Astrocyte (in vitro differentiated cells and primary cell): Measurements from ENCODE around the gene PPM1L. TPM values are rescaled to one million over a fixed set of nuclear protein-coding genes. Genes with fewer than 3 reads are reported as not detected.

Experiments
- DNase-seq: peaks from one replicate; pipeline ENCODE4 v3.0.0-alpha.2; 2010; ENCODE audit warnings: low read depth
- FAIRE-seq: peaks from 2 replicates; lab custom pipeline; 2011; peaks lifted over from hg19 to GRCh38; lab: Jason Lieb, UNC
- H2AFZ ChIP-seq: 2 replicates; pipeline ENCODE4 v1.6.0; 2012; ENCODE audit warnings: low read depth, low read length, inconsistent platforms
- H3K27ac ChIP-seq: 2 replicates; pipeline ENCODE4 v1.5.1; 2011; ENCODE audit warnings: low read depth, low read length, inconsistent platforms
- H3K27me3 ChIP-seq: 2 replicates; pipeline ENCODE4 v1.6.0; 2011; ENCODE audit warnings: low read length, inconsistent platforms; ENCODE audit not compliant: insufficient read depth
- H3K36me3 ChIP-seq: 2 replicates; pipeline ENCODE4 v1.5.1; 2011; ENCODE audit warnings: low read length, inconsistent platforms; ENCODE audit not compliant: insufficient read depth
- H3K4me1 ChIP-seq: 2 replicates; pipeline ENCODE4 v1.5.1; 2011; ENCODE audit warnings: low read length, inconsistent platforms; ENCODE audit not compliant: insufficient read depth
- H3K4me2 ChIP-seq: 2 replicates; pipeline ENCODE4 v1.6.0; 2012; ENCODE audit warnings: low read length, inconsistent platforms
- H3K4me3 ChIP-seq: 2 replicates; pipeline ENCODE4 v1.5.1; 2011; ENCODE audit warnings: low read depth, mild to moderate bottlenecking, low read length, inconsistent platforms; ENCODE audit not compliant: insufficient read depth
- H3K79me2 ChIP-seq: 2 replicates; pipeline ENCODE4 v1.6.0; 2012; ENCODE audit warnings: mild to moderate bottlenecking, low read length, inconsistent platforms; ENCODE audit not compliant: insufficient read depth
- H3K9ac ChIP-seq: 2 replicates; pipeline ENCODE4 v1.6.0; 2012; ENCODE audit warnings: mild to moderate bottlenecking, low read length, inconsistent platforms
- H3K9me3 ChIP-seq: 2 replicates; pipeline ENCODE4 v1.5.1; 2012; ENCODE audit warnings: low read depth, mild to moderate bottlenecking, low read length, inconsistent platforms; ENCODE audit not compliant: insufficient read depth
- H4K20me1 ChIP-seq: 2 replicates; pipeline ENCODE4 v1.6.0; 2012; ENCODE audit warnings: low read length, inconsistent platforms; ENCODE audit not compliant: insufficient read depth
- H3K27ac Mint-ChIP-seq: one replicate; pipeline ENCODE4 v1.8.0; 2021; ENCODE audit warnings: mild to moderate bottlenecking, mixed read lengths; ENCODE audit not compliant: unreplicated experiment
- H3K27me3 Mint-ChIP-seq: one replicate; pipeline ENCODE4 v1.8.0; 2021; ENCODE audit warnings: low read depth, mixed read lengths; ENCODE audit not compliant: unreplicated experiment
- H3K36me3 Mint-ChIP-seq: one replicate; pipeline ENCODE4 v1.8.0; 2021; ENCODE audit warnings: low read depth, mixed read lengths; ENCODE audit not compliant: unreplicated experiment
- H3K4me1 Mint-ChIP-seq: one replicate; pipeline ENCODE4 v1.8.0; 2021; ENCODE audit warnings: low read depth, mixed read lengths; ENCODE audit not compliant: unreplicated experiment
- H3K4me3 Mint-ChIP-seq: one replicate; pipeline ENCODE4 v1.8.0; 2021; ENCODE audit warnings: mild to moderate bottlenecking, moderate library complexity, mixed read lengths; ENCODE audit not compliant: unreplicated experiment
- H3K9me3 Mint-ChIP-seq: one replicate; pipeline ENCODE4 v1.8.0; 2021; ENCODE audit warnings: mild to moderate bottlenecking, mixed read lengths; ENCODE audit not compliant: unreplicated experiment
- CTCF ChIP-seq: IDR thresholded peaks from 2 replicates; pipeline ENCODE4 v1.5.1; 2011; ENCODE audit warnings: low read depth, mild to moderate bottlenecking, inconsistent platforms, low read length, moderate library complexity; ENCODE audit not compliant: insufficient read depth
- EZH2 ChIP-seq: IDR thresholded peaks from 2 replicates; pipeline ENCODE4 v1.6.1; 2012; ENCODE audit warnings: mild to moderate bottlenecking, low read length, inconsistent platforms; ENCODE audit not compliant: insufficient read depth
- total RNA-seq: library from RNA; stranded (reverse); gene quantifications from 2 replicates; pipeline ENCODE4 v1.2.1, GENCODE V29; 2021

Gene PPM1L
- total RNA-seq, 1 donor from 2014 or later: 6.3 TPM

DNA sequence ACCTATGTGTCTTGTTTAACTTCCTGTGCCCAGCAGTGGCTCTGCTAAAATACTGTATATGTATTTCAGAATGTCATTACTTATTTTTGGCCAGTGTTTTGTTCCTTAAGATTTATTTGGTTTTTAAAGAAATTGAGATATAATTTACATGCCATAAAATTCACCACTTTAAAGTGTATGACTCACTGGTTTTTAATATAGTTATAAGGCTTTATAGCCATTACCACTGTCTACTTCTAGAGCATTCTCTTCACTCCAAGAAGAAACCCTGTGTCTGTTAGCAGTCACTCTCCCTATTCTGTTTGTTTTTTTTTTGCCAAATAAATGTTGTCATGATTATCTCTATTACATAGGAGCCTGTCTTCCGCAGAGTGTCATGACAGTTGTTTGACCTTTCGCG lies 25.8 kb downstream of the PPM1L start:
- Mint-ChIP-seq H3K4me1 (no peaks in the 10 kb centered on the region), H3K27me3 (no peaks in the 10 kb centered on the region), H3K4me3 (no peak overlapping the region), H3K9me3 (peaks cover 2% of the 10 kb centered on the region), H3K36me3 (no peaks in the 10 kb centered on the region), H3K27ac (no peak overlapping the region)
- Histone ChIP-seq H3K27ac (no peak overlapping the region), H4K20me1 (no peaks in the 10 kb centered on the region), H2AFZ (no peak overlapping the region), H3K4me3 (no peak overlapping the region), H3K4me1 (no peaks in the 10 kb centered on the region), H3K4me2 (no peak overlapping the region), H3K79me2 (no peaks in the 10 kb centered on the region), H3K9me3 (no peaks in the 10 kb centered on the region), H3K9ac (no peak overlapping the region), H3K36me3 (no peaks in the 10 kb centered on the region), H3K27me3 (no peaks in the 10 kb centered on the region)
- TF ChIP-seq CTCF: no peak
- TF ChIP-seq EZH2: no peak
- DNase-seq (no peak), FAIRE-seq (no peak)

GRCh38 chr3:160784853-160785252 lies 28.8 kb downstream of the PPM1L start:
- no peaks in the 10 kb centered on the region for H3K9me3 ChIP-seq
- no peaks in the 10 kb centered on the region for H3K79me2 ChIP-seq
- no peaks in the 10 kb centered on the region for H3K36me3 ChIP-seq
- DNase-seq: no peak
- no peak overlapping the region for H2AFZ ChIP-seq
- H3K27ac ChIP-seq: no peak overlapping the region
- H3K4me3 ChIP-seq: no peak overlapping the region
- no peak for TF ChIP-seq EZH2
- TF ChIP-seq CTCF: no peak
- no peaks in the 10 kb centered on the region for H4K20me1 ChIP-seq
- Mint-ChIP-seq H3K4me3 (no peak overlapping the region), H3K27me3 (no peaks in the 10 kb centered on the region), H3K27ac (no peak overlapping the region), H3K4me1 (no peaks in the 10 kb centered on the region), H3K36me3 (no peaks in the 10 kb centered on the region), H3K9me3 (peaks cover 5% of the 10 kb centered on the region)
- no peak overlapping the region for H3K4me2 ChIP-seq
- no peaks in the 10 kb centered on the region for H3K4me1 ChIP-seq
- no peak for FAIRE-seq
- no peak overlapping the region for H3K9ac ChIP-seq
- no peaks in the 10 kb centered on the region for H3K27me3 ChIP-seq

- peaks cover 5% of the 10 kb centered on the region for H3K9me3 Mint-ChIP-seq
- Histone ChIP-seq H3K36me3 (no peaks in the 10 kb centered on the region), H2AFZ (no peak overlapping the region), H4K20me1 (no peaks in the 10 kb centered on the region), H3K27ac (no peak overlapping the region), H3K4me3 (no peak overlapping the region), H3K4me2 (no peak overlapping the region), H3K4me1 (no peaks in the 10 kb centered on the region), H3K9me3 (no peaks in the 10 kb centered on the region), H3K79me2 (no peaks in the 10 kb centered on the region), H3K9ac (no peak overlapping the region), H3K27me3 (no peaks in the 10 kb centered on the region)
- H3K36me3 Mint-ChIP-seq: no peaks in the 10 kb centered on the region
- DNase-seq (no peak), FAIRE-seq (no peak)
- no peak overlapping the region for H3K4me3 Mint-ChIP-seq
- H3K27me3 Mint-ChIP-seq: no peaks in the 10 kb centered on the region
- H3K4me1 Mint-ChIP-seq: peaks cover 1% of the 10 kb centered on the region
- TF ChIP-seq CTCF (no peak), EZH2 (no peak)
- no peak overlapping the region for H3K27ac Mint-ChIP-seq
These were observed 34.7 kb downstream of the PPM1L start for GRCh38 chr3:160790726-160791125.
